ENCODE results near the gene TRPM1.

The TRPM1 gene

GRCh38 chr15:31049111-31049510 is 52.4 kb downstream of the TRPM1 start:
- TF ChIP-seq, protein P1, sequence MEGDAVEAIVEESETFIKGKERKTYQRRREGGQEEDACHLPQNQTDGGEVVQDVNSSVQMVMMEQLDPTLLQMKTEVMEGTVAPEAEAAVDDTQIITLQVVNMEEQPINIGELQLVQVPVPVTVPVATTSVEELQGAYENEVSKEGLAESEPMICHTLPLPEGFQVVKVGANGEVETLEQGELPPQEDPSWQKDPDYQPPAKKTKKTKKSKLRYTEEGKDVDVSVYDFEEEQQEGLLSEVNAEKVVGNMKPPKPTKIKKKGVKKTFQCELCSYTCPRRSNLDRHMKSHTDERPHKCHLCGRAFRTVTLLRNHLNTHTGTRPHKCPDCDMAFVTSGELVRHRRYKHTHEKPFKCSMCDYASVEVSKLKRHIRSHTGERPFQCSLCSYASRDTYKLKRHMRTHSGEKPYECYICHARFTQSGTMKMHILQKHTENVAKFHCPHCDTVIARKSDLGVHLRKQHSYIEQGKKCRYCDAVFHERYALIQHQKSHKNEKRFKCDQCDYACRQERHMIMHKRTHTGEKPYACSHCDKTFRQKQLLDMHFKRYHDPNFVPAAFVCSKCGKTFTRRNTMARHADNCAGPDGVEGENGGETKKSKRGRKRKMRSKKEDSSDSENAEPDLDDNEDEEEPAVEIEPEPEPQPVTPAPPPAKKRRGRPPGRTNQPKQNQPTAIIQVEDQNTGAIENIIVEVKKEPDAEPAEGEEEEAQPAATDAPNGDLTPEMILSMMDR (IDR thresholded peaks at IDR 0.05; ENCODE audit: low read depth, low read length): no peak

GRCh38 chr15:31047437-31047836 is 54.1 kb downstream of the TRPM1 start:
- TF ChIP-seq, protein P1 (IDR thresholded peaks at IDR 0.05; ENCODE audit: low read depth, low read length): no peak
- no peak for DNase-seq (ENCODE audit: extremely low read depth, low read depth)

More at GRCh38 chr15:31049111-31049510, 52.4 kb downstream of the TRPM1 start:
- no peak for DNase-seq (ENCODE audit: extremely low read depth, low read depth)

GRCh38 chr15:31046759-31047359 is 54.7 kb downstream of the TRPM1 start:
- DNase-seq (ENCODE audit: extremely low read depth, low read depth): no peak
- TF ChIP-seq, protein P1 (IDR thresholded peaks at IDR 0.05; ENCODE audit: low read depth, low read length): no peak

DNA sequence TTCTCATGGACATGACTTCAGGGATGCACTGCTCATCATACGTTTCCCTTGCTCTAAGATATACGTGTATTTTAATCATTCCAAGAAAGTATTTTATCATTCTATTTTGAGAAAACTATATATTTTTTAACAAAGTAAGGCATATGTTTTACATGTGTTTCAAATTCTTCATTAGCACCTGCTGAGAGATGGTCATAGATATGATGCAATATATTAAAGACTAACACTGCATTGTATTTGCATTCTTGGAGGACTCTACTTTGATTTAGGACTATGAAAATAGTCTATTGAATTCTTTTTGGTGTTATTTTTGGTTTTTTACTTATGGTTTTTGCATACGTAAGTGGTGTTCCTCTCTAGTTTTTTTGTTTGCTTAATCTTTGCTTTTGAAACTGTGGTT is 55.9 kb downstream of the TRPM1 start:
- DNase-seq (ENCODE audit: extremely low read depth, low read depth): no peak

DNA sequence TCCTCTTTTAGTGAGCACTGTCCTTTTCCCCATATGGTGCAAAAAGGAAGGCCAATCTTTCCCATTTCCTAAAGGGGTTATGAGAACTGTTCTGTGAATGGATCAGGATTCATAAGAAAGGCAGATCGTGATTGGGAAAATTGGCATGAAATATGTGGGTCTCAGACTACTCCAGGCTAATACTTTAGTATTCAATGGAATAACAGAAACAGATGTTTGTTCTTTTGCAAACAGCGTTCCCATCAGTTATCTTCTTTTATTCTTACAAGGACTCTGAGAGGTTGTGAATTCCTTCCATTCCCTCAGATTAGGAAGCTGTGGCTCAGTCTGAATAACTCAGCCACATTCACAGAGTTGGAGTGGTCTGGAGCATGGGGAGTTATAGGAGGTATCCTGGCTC is 58.8 kb downstream of the TRPM1 start:
- no peak for DNase-seq (ENCODE audit: extremely low read depth, low read depth)

More for the DNA sequence above, 55.9 kb downstream of the TRPM1 start:
- TF ChIP-seq, protein P1 (IDR thresholded peaks at IDR 0.05; ENCODE audit: low read depth, low read length): no peak

GRCh38 chr15:31041610-31042009 is 59.9 kb downstream of the TRPM1 start:
- TF ChIP-seq, protein P1 (IDR thresholded peaks at IDR 0.05; ENCODE audit: low read depth, low read length): no peak
- no peak for DNase-seq (ENCODE audit: extremely low read depth, low read depth)

More for the DNA sequence above, 58.8 kb downstream of the TRPM1 start:
- TF ChIP-seq, protein P1 (IDR thresholded peaks at IDR 0.05; ENCODE audit: low read depth, low read length): no peak

GRCh38 chr15:31040611-31041010 is 60.9 kb downstream of the TRPM1 start:
- TF ChIP-seq, protein P1 (IDR thresholded peaks at IDR 0.05; ENCODE audit: low read depth, low read length): no peak
- DNase-seq (ENCODE audit: extremely low read depth, low read depth): no peak

All from AG09319 (cell line).